Measurements from ENCODE around the gene ENG. TPM values are rescaled to one million over a fixed set of nuclear protein-coding genes. Genes with fewer than 3 reads are reported as not detected.
"Not testable (repeated sequence)": the region's sequence is repeated elsewhere in the genome, so short reads cannot be mapped to it uniquely, and the experiment has no call there.

Gene ENG
- 10 to 100 TPM; 80.0 to 96.4 (median 94.8) TPM for polyA plus RNA-seq (ENCODE audit: insufficient read length in 4 of 4)

GRCh38 chr9:127854184-127854806, at the start of gene ENG:
Gene ENG, minus strand, starts transcription at chr9:127854658. Its CDS starts 303 bp downstream, at chr9:127854355.
- no peak for DNase-seq (ENCODE audit: low read depth in 4 of 4, low spot score in 3 of 4)

DNA sequence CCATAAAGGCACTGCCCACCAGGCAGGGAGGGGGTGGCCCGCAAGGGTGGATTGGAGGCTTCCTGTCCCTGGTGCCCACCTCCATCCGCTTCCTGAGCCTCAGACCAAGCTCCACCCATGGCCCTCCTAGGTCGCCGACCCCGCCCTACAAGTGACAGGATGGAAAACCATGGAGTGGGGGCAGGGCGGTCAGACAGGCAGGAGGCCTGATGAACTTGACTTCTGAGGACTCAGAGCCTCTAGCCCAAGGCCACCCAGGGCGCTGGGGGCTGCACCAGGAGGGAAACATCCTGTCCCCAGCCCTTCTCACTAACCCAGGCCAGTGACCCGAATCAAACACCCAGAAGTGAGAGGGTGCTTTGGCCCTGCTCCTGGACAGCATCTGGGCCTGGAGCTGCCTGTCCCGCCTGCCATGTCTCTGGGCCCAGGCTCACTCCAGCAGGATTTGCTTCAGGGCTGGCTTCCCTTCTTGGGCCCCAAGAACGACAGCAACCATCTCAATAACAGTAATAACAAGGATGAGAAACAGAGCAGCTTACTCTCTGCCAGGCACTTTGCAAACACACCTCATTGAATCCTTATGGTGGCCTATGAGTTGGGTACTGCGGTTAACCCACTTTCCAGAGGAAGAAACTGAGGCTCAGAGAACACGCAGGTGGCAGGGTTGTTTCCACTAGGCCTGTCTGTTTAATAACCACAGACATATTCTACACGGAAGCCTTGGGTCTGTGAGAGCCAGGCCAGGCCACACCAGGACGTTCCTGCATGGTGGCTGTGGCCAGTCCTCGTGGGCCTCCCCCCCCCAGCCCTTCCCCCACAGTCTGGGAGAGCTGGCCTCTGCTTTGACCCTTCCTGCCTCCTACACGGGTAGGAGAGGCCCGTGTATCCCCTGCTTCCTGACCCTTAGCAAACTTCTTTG, 49.4 kb upstream of the ENG start:
- DNase-seq (ENCODE audit: low read depth in 4 of 4, low spot score in 3 of 4) = no peak

DNA sequence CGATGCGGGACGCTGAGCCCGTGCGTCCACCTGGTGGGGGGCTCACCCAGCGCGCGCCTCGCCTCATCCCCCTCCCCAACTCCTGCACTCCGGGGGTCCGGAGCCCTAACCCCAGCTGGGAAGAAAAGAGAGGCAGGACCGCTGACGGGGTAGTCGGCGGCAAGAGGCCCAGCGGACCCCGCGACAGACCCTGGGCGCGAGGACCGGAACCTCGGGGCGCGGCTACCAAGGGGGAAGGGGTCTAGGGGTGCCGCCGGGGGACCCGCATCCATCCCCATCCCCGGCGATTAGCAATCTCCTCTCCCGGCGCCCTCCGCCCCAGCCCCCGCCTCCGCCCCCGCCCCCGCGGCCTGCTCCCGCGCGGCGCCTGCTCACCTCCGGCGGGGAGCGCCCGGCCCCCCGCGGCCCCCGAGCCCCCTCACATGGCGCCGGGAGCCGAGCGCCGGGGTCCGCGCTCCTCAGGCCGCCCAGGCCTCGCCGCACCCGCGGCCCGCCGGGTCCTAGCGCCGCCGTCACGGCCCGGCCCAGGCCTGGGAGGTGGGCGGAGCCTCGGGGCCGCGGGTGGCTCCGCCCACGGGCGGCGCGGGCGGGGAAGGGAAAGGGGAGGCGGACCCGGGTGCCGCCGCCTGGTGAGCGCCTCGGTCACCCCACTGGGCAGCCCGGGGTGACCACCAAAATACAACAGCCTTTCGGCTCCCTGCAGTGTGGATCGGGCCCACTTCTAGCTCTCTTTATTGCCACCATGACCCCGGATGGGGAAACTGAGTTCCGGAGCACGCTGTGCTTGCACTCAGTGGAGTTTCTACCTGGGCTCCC, 44.9 kb upstream of the ENG start, which contains the start of gene ST6GALNAC6:
ST6GALNAC6 (minus strand) TSS at position 476 of the 816 bp plus-strand sequence. CDS start 1,622 bp downstream, outside the sequence.
- DNase-seq (ENCODE audit: low read depth in 4 of 4, low spot score in 3 of 4) = no peak

- DNase-seq (ENCODE audit: low read depth in 4 of 4, low spot score in 3 of 4) = no peak
These were observed 44.1 kb upstream of the ENG start for GRCh38 chr9:127898433-127899127.

DNA sequence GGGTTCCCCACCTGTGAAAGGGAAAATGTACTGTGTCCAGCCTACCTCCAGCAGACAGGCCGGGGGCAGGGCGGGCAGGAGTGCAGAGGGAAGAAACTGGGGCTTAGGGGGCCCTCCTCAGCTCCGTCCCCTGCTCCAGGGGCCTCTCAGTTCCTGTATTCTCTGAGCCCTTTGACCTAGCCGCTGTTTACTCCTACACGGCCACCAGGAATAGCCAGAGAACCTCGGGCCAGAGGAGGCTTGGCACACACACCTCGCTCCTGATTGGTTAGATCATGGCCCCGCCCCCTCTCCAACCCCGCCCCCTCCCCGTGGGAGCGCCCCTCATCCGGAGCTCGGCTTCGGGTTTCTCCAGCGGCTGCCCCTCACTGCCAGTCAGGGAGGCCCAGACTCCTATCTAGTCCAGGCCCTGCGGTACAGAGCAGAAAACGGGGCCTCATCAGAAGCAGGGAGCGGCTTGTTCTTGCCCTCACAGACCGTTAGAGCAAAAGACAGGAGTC, 42.8 kb upstream of the ENG start:
- peak in 1 of 4 donors; percentile 77 for DNase-seq (ENCODE audit: low read depth in 4 of 4, low spot score in 3 of 4)

DNA sequence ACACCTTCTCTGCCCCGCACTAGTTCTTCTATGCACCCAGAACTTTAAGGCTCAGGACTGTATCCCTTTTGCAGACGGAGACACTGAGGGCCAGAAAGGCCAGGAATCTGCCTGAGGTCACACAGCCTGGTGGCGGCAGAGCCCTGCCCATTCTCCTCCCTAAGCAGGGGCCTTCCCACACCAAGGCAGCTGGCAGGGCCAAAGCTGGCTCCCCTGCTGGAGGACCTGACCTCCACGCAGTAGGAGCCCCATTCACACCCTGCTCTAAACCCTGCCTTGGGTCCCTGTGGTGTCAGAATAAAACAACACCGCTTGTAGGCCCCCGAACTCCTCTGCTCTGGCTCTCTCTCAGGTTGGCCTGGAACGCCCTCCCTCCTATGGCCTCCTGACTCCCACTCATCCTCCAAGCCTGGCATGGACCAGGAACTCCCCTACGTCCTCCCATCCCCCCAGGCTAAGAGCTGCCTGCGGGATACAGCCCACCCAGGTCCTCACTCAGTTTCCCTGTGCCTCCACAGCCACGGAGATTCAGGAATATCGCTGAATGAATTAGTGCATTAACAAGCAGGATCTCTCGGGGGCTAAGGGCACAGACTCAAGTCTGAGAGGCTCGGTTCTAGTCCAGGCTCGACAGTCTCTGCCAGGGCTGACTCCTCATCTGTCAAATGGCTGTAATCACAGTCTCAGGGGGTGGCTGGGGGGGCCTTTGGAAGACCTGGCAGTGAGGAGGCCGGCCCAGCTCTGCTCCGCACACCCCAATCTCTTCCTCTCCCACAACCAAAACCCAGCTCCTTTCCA, 42.1 kb upstream of the ENG start:
- no peak for DNase-seq (ENCODE audit: low read depth in 4 of 4, low spot score in 3 of 4)

DNA sequence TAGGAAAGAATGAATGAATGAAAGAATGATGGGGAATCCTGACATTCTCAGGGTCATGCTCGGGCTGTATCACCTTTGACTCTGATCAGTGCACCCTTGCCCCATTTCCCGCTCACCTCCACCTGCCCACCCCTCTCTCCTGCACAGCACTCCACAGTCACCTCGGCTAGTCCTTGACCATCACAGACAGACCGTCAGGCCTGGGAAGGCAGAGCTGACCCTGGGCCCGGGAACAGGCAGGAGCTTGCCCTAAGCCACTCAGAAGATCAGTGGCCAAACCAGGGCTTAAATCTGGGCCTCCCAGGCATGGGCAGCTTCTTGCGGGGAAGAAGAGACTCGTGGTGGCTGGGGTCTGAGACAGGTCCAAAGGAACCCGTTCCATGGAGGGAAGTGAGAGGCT, 41.4 kb upstream of the ENG start:
- DNase-seq (ENCODE audit: low read depth in 4 of 4, low spot score in 3 of 4) = no peak

DNA sequence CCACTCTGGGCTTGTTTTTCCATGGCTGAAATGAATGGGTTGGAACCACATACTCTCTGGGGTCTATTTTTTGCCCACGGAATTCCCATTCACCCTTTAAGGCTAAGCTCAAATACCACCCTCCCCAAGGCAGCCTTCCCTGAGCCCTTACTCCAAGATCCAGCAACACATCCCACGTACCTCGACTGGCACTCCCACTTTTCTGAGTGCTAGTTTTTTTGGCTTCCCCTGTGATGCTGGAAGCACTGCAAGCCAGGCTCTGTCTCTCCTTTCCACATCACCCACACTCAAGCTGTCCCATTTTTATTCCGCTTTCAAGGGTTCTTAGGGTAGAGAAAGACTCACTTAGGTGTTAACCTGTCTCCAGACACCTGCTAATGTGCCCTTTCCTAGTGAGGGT, 38.9 kb upstream of the ENG start:
- DNase-seq (ENCODE audit: low read depth in 4 of 4, low spot score in 3 of 4) = no peak

GRCh38 chr9:127892831-127893230, 38.4 kb upstream of the ENG start:
- no peak for DNase-seq (ENCODE audit: low read depth in 4 of 4, low spot score in 3 of 4)

GRCh38 chr9:127890053-127890452, 35.6 kb upstream of the ENG start:
- no peak for DNase-seq (ENCODE audit: low read depth in 4 of 4, low spot score in 3 of 4)

- no peak for DNase-seq (ENCODE audit: low read depth in 4 of 4, low spot score in 3 of 4)
These were observed 33.3 kb upstream of the ENG start for GRCh38 chr9:127887792-127888191.

DNA sequence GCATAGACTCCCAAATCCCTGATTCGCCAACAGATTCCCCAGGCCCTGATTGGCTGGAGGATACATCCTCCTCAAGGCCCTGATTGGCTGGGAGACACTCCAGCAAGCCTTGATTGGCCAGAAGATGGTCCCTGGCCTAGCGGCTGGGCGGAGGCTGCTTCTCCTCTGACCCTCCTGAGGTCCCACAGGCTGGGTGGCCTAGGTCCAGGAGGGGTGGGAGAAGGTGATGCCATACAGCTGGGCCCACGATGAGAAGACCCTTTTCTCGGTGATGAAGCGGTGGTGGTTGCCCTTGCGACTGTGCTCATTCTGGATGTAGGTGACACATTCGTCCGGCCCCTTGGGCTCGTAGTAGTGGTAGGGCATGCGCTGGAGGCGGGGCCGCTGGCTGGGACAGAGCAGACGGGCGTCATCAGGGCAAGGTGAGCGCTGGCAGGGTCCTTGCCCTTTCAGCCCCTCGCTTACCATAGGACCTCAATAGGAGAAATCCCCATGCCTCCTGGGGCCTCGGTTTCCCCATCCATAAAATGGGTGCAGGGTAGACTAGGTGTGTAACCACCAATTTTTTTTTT, 32.0 kb upstream of the ENG start:
- DNase-seq (ENCODE audit: low read depth in 4 of 4, low spot score in 3 of 4) = no peak

- DNase-seq (ENCODE audit: low read depth in 4 of 4, low spot score in 3 of 4) = no peak
These were observed 31.2 kb upstream of the ENG start for GRCh38 chr9:127885508-127886281.

GRCh38 chr9:127884976-127885490, 30.6 kb upstream of the ENG start:
- no peak for DNase-seq (ENCODE audit: low read depth in 4 of 4, low spot score in 3 of 4)

DNA sequence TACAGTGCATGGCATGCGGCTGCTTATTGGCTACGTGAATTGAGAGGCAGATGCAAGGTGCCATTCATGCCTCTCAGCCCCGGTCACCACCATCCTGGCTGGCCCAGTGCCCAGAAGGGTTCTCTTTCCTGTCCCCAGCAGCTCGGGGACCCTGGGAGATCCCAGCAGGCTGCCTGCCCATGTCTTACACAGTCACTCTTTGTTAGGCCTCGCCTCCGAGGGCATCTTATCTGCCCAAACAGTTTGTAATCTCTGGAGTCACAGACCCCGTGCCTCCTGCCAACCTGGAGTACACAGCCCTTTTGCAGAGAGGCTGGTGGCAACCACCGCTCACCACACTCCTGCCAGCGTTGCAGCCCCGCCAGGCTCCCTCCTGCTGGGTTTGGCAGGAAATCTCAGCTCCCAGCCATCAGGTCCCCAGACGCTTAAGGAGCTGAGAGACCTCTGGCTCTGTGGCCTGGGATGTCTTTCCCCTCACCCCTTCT, 30.0 kb upstream of the ENG start:
- DNase-seq (ENCODE audit: low read depth in 4 of 4, low spot score in 3 of 4) = no peak

DNA sequence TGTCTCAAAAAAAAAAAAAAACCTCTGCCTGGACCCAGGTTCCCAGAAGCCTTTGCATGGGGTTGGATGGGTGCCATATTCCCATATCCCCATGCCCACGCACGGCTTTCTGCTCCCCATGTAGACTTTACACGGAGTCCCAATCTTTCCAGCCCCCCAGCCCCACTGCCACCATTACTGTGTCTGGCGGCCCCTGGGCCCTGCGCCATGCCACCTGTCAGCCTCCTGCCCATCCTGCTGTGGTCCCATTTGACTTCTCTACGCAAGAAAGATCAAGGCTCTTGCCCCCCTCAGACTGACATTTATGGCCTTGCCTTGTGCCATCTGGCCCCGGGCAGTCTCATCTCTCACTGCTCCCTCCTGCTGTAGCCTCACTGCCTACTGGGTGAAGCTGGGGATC, 29.5 kb upstream of the ENG start:
- DNase-seq (ENCODE audit: low read depth in 4 of 4, low spot score in 3 of 4) = no peak

GRCh38 chr9:127881715-127882114, 27.3 kb upstream of the ENG start:
- not testable (repeated sequence) for DNase-seq (ENCODE audit: low read depth in 4 of 4, low spot score in 3 of 4)

DNA sequence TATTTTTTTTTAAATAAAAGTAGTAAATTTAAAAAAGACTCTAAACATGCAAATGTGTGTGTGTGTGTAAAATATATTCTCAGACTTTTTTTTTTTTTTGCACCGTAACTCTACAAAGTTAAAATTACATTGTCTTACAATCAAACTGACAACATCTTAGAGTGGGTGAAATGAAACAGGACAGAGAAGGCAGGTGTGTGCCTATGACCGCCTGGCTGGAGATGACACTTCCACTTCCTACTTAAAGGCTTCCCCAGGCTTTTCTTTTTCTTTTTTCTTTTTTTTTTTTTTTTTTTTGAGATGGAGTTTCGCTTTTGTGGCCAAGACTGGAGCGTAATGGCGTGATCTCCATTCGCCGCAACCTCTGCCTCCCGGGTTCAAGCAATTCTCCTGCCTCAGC, 25.7 kb upstream of the ENG start:
- no peak for DNase-seq (ENCODE audit: low read depth in 4 of 4, low spot score in 3 of 4)
